HFF-Myc (cell line): ENCODE results near the gene SYPL2.

ENCODE experiments used
- DNase-seq: peaks from one replicate; pipeline ENCODE4 v3.0.0-alpha.2; 2011; ENCODE audit warnings: low read depth; ENCODE audit errors: extremely low read depth
- H3K4me3 ChIP-seq: replicated peaks from 2 replicates; pipeline ENCODE4 v1.5.1; 2011; ENCODE audit warnings: low read depth, mild to moderate bottlenecking, control low read depth, low read length
- CTCF ChIP-seq: IDR thresholded peaks from 2 replicates; pipeline ENCODE4 v1.5.1; 2012; ENCODE audit warnings: mild to moderate bottlenecking, low read depth, low read length, control low read depth; ENCODE audit errors: missing control alignments

Gene SYPL2

GRCh38 chr1:109478806-109479205 lies 12.5 kb downstream of the SYPL2 start:
- no peak for TF ChIP-seq CTCF
- H3K4me3 ChIP-seq, result no peak overlapping the region
- DNase-seq, result no peak

GRCh38 chr1:109479311-109479710 lies 13.0 kb downstream of the SYPL2 start:
- H3K4me3 ChIP-seq, result no peak overlapping the region
- no peak for DNase-seq
- no peak for TF ChIP-seq CTCF

GRCh38 chr1:109479901-109480300 lies 13.6 kb downstream of the SYPL2 start:
- no peak overlapping the region for H3K4me3 ChIP-seq
- DNase-seq, result no peak
- no peak for TF ChIP-seq CTCF

- no peak for DNase-seq
- H3K4me3 ChIP-seq, result no peak overlapping the region
- TF ChIP-seq CTCF, result no peak
These were observed 15.3 kb downstream of the SYPL2 start for GRCh38 chr1:109481646-109482045.

- no peak overlapping the region for H3K4me3 ChIP-seq
- no peak for TF ChIP-seq CTCF
- DNase-seq, result no peak
These were observed 15.9 kb downstream of the SYPL2 start for GRCh38 chr1:109482242-109482641.

GRCh38 chr1:109482791-109483671 lies 16.7 kb downstream of the SYPL2 start:
- TF ChIP-seq CTCF, result no peak
- DNase-seq, result no peak

More at GRCh38 chr1:109482791-109483671, 16.7 kb downstream of the SYPL2 start:
- H3K4me3 ChIP-seq, result peak overlapping the region; percentile 83
